ENCODE measurements around the gene AKR7A3.

DNA sequence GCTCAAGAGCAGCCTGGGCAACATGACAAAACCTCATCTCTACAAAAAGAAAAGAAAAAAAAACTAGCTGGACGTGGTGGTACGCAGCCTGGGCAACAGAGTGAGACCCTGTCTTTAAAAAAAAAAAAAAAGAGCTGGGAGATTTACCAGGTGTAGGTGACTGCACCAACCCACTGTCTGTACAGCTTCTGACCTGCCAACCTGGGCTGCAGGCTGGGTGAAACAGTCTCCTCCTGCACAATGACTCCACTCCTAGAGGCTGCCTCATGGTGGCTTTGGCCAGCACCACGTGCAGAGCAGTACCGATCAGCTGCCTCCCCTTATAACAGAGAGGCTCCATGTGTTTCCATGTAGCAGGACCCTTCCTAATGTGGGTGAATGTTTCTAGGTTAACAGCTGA lies 33.3 kb downstream of the AKR7A3 start:
- TF ChIP-seq, protein P1, sequence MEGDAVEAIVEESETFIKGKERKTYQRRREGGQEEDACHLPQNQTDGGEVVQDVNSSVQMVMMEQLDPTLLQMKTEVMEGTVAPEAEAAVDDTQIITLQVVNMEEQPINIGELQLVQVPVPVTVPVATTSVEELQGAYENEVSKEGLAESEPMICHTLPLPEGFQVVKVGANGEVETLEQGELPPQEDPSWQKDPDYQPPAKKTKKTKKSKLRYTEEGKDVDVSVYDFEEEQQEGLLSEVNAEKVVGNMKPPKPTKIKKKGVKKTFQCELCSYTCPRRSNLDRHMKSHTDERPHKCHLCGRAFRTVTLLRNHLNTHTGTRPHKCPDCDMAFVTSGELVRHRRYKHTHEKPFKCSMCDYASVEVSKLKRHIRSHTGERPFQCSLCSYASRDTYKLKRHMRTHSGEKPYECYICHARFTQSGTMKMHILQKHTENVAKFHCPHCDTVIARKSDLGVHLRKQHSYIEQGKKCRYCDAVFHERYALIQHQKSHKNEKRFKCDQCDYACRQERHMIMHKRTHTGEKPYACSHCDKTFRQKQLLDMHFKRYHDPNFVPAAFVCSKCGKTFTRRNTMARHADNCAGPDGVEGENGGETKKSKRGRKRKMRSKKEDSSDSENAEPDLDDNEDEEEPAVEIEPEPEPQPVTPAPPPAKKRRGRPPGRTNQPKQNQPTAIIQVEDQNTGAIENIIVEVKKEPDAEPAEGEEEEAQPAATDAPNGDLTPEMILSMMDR (conservative IDR thresholded peaks at IDR 0.05; ENCODE audit: low read depth, low read length): no peak
- TF ChIP-seq POLR2A (IDR thresholded peaks at IDR 0.05; ENCODE audit: low read depth, low read length) (no peak), MAZ (IDR thresholded peaks at IDR 0.05; ENCODE audit: borderline replicate concordance, low read depth, low read length) (no peak), CHD1 (IDR thresholded peaks at IDR 0.05; ENCODE audit: low read depth, low read length) (no peak), ELK1 (IDR thresholded peaks at IDR 0.05; ENCODE audit: borderline replicate concordance, low read depth, low read length) (no peak), MXI1 (IDR thresholded peaks at IDR 0.05; ENCODE audit: borderline replicate concordance, low read depth, low read length) (no peak)

Measured in IMR-90 (cell line).